IPS DF 4.7 (cell line): Measurements from ENCODE around the gene UNC5B.

ENCODE experiments used
- DNase-seq: peaks from one replicate; pipeline ENCODE4 v3.0.0-alpha.2; 2013; ENCODE audit warnings: low spot score; ENCODE audit errors: extremely low read depth

UNC5B gene

GRCh38 chr10:71339796-71340589, 127.6 kb downstream of the UNC5B start:
- DNase-seq, result no peak

GRCh38 chr10:71342573-71343391, 130.4 kb downstream of the UNC5B start:
- DNase-seq, result no peak

GRCh38 chr10:71343392-71343773, 131.0 kb downstream of the UNC5B start:
- no peak for DNase-seq

GRCh38 chr10:71344154-71344925, 132.0 kb downstream of the UNC5B start:
- peak; percentile 87 for DNase-seq

GRCh38 chr10:71344993-71345480, 132.7 kb downstream of the UNC5B start:
- no peak for DNase-seq

- DNase-seq, result no peak
Measured at GRCh38 chr10:71345694-71346093, 133.3 kb downstream of the UNC5B start.

GRCh38 chr10:71346731-71347130, 134.4 kb downstream of the UNC5B start:
- no peak for DNase-seq

- no peak for DNase-seq
Measured at GRCh38 chr10:71347587-71348395, 135.4 kb downstream of the UNC5B start.

- DNase-seq, result no peak
Measured at GRCh38 chr10:71348850-71349249, 136.5 kb downstream of the UNC5B start.

GRCh38 chr10:71349406-71349805, 137.0 kb downstream of the UNC5B start:
- no peak for DNase-seq

- no peak for DNase-seq
Measured at GRCh38 chr10:71351087-71351486, 138.7 kb downstream of the UNC5B start.

- DNase-seq, result no peak
Measured at GRCh38 chr10:71351628-71352319, 139.4 kb downstream of the UNC5B start.
